HG02571 (cell line): ENCODE results near the gene MNT.

Experiments
- ATAC-seq: cut with Tn5 transposase; IDR thresholded peaks from one replicate; pipeline ENCODE4 v1.9.1; 2021; ENCODE audit warnings: mild to moderate bottlenecking, moderate library complexity; ENCODE audit not compliant: unreplicated experiment

Gene MNT

GRCh38 chr17:2383628-2384167 is 17.2 kb downstream of the MNT start:
- no peak for ATAC-seq

GRCh38 chr17:2380950-2381649 is 19.8 kb downstream of the MNT start:
- ATAC-seq = no peak

GRCh38 chr17:2380226-2380922 is 20.5 kb downstream of the MNT start:
- ATAC-seq = no peak

GRCh38 chr17:2379489-2380225 is 21.2 kb downstream of the MNT start:
- ATAC-seq = no peak

DNA sequence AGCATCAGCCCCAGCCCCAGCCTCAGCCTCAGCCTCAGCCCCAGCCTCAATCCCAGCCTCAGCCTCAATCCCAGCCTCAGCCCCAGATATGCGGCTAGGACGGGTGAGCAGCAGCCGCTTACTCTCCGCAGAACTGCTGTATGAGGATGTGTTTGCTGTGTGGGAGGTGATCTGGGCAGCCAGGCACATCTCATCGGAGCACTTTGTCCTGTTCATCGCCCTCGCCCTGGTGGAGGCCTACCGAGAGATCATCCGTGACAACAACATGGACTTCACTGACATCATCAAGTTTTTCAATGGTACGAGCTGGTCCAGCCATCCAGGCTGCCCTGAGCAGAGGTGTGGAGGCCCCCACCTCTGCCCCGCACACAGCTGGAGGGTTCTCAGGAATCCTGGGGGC is 22.0 kb downstream of the MNT start:
- ATAC-seq = no peak

- no peak for ATAC-seq
Observed at GRCh38 chr17:2377659-2378058, 23.2 kb downstream of the MNT start.

GRCh38 chr17:2376107-2376506 is 24.8 kb downstream of the MNT start:
- no peak for ATAC-seq

DNA sequence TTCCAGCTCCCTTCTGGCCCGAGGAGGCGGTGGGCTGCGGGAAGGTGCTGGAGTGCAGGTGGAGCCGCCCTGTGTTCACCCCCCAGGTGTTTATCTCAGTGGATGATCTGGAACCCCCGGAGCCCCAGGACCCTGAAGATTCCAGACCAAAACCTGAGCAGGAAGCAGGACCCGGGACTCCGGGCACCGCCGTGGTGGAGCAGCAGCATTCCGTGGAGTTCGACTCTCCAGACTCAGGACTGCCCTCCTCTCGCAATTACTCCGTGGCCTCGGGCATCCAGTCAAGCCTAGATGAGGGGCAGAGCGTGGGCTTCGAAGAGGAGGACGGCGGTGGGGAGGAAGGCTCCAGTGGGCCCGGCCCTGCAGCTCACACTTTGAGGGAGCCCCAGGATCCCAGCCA is 25.5 kb downstream of the MNT start:
- ATAC-seq = no peak

DNA sequence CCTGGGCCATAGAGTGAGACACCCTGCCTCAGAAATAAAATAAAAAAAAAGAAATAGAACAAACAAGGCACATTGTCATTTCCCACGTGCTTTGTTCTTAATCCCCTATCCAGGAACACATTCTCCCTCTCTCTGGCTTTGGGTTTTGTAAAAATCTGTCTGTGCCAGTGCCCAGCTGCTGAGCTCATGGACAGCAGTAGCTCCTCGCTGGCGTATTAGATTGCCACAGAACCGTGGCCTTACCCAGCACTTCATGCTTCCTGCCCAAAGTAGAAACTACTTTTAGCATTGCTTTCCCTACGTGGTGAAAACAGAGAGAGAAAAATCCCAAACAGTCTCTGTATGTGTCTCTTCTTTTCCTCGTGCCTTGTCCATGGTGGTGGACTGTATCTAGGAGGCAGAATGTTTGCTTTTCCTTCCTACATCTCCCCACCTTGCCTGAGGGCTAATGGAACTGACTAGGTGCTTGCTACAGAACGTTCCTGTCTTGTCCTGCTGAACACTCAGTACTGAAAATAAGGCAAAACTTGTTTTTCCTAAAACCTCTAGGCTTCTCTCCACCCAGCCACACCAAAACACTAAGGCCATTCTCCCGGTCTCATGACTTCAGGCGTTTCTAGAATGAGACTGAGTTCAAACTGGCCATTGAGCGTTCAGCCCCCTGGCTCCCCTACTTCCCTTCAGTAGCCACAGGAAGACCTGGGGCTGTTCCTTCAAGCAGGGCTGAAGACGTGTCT is 26.1 kb downstream of the MNT start:
- no peak for ATAC-seq

GRCh38 chr17:2373179-2373578 is 27.7 kb downstream of the MNT start:
- no peak for ATAC-seq

- no peak for ATAC-seq
Observed at GRCh38 chr17:2372681-2373080, 28.2 kb downstream of the MNT start.

DNA sequence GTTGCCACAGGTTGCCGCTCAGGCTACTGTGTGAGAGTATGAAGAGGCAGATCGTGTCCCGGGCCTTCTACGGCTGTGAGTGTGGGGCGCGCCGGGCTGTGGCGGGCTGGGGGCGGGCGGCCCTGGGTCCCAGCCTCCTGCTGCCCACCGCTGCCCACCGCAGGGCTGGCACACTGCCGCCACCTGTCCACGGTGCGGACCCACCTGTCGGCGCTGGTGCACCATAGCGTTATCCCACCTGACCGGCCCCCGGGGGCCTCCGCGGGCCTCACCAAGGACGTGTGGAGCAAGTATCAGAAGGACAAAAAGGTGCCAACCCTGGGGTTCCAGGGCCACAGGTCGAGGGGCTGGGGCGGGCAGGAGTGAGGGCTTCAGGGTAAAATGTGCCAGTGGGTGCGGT is 28.7 kb downstream of the MNT start:
- no peak for ATAC-seq

GRCh38 chr17:2371183-2372130 is 29.4 kb downstream of the MNT start:
- no peak for ATAC-seq

GRCh38 chr17:2370211-2370589 is 30.7 kb downstream of the MNT start:
- no peak for ATAC-seq

DNA sequence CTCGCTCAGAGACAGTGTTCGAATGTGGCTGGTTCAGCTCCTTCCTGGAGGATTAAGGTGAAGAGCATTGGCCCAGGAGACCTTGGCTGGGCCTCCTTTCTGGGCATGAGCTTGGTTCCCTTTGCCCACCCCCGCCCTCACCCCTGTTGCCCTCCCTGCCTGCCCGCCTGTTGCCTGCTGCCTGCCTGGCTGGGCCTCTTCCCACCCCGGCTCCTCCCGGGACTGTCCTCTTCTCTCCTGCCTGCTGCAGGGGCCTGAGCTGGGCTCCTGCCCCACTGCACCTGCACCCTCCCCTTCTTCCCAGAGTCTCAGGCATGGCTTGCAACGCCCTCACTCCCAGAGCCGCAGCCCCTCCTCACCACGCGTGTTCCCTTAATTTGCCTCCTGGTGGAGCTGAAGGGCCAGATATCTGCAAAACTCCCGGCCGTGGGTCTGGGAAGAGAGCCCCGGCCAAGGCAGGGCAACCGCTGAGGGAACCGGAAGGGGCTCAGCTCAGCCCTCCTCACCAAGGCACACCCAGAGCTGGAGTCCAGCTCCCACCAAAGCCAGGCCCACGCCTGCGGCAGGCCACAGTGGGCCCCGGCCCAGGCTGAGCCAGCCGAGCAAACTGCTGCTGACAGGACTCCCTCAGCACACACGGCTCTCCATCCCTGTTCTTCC is 31.2 kb downstream of the MNT start:
- ATAC-seq = no peak

- ATAC-seq = no peak
Observed at GRCh38 chr17:2369039-2369438, 31.8 kb downstream of the MNT start.

GRCh38 chr17:2368359-2368758 is 32.5 kb downstream of the MNT start:
- ATAC-seq = no peak

GRCh38 chr17:2366747-2367494 is 33.9 kb downstream of the MNT start:
- no peak for ATAC-seq

DNA sequence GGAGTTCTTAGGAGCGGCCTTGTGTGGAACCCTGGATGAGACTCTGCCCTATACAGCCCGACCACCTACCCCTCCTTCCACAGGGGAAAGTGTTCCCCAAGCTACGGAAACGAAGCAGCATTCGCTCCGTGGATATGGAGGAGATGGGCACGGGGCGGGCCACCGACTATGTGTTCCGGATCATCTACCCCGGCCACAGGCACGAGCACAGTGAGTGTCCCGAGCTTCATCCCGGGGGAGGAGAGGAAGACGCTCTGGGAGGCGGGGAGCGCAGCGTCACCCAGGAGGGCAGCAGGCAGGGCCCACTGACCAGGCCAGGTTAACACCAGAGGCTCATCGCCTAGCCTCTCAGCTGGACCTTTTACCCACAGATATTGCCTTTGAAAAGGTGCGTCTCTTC is 35.7 kb downstream of the MNT start:
- ATAC-seq = no peak
